GM21515 (cell line): ENCODE measurements around the gene TMEM200B.
"Not testable (repeated sequence)": the region's sequence is repeated elsewhere in the genome, so short reads cannot be mapped to it uniquely, and the experiment has no call there.

Source experiments
- ATAC-seq: cut with Tn5 transposase; IDR thresholded peaks from one replicate; pipeline ENCODE4 v1.9.1; 2021; ENCODE audit not compliant: unreplicated experiment

The TMEM200B gene

DNA sequence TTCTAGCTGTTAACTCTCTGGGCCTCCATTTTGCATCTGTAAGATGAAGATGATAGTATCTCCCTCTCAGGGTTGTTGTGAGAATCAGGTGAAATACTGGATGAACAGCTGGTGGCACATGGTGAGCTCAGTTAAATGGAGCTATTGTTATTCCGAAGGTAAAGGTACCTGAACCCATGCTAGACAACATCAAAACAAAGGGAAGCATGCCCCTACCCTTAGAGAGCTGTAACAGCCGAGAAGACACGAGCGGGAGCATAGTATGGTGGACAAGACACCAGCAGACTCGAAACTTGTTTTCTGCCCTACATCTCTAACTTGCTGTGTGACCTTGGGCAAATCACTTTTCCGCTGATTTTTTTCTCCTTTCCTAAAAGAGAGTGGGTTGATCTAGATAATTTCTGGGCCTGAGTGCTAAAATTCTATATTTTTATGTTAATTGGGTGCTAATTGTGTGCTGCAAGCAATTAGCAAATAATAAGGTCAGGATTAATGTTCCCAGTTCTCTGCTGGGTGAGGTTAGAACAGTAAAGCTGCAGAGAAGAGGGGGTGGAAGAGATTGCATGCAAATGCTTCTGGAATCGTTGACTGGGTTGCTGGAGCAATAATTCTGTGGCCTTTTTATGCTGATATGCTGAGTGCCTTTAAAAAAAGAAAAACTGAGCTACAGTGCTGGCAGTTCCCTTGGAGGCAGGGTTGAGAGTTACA is 10.8 kb downstream of the TMEM200B start:
- ATAC-seq, result no peak

DNA sequence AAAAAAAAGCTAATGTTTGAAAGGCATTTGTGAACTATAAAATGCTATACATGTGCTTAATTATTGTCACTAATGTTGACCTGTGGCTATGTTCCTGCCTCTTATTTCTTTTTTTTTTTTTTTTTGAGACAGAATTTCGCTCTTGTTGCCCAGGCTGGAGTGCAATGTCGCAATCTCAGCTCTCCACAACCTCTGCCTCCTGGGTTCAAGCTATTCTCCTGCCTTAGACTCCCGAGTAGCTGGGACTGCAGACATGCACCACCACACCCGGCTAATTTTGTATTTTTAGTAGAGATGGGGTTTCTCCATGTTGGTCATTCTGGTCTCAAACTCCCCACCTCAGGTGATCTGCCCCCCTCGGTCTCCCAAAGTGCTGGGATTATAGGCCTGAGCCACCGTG is 15.7 kb downstream of the TMEM200B start:
- not testable (repeated sequence) for ATAC-seq

DNA sequence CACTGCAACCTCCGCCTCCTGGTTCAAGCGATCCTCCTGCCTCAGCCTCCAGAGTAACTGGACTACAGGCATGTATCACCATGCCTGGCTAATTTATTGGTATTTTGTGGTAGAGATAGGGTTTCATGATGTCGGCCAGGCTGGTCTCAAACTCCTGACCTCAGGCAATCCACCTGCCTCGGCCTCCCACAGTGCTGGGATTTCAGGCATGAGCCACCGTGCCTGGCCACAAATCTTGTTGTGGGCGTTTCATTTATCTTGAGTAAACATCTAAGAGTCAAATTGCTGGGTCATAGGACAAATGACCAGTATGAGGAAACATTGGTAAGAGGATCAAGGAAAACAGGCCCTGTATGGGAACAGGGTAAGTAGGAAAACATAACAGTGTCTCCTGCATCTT is 17.9 kb downstream of the TMEM200B start:
- no peak for ATAC-seq

DNA sequence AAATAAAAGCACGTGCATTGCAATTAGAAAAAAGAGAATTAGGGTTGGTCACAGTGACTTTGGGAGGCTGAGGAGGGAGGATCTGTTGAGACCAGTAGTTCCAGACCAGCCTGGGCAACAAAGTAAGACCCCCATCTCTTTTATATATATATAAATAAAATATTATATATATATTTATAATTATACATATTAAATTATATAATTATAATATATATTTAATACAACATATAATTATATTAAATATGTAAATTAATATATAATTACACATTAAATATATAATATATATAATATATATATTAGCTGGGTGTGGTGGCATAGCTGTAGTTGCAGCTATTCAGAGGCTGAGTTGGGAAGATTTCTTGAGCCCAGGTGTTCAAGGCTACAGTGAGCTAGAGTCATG is 23.2 kb downstream of the TMEM200B start:
- ATAC-seq, result no peak

DNA sequence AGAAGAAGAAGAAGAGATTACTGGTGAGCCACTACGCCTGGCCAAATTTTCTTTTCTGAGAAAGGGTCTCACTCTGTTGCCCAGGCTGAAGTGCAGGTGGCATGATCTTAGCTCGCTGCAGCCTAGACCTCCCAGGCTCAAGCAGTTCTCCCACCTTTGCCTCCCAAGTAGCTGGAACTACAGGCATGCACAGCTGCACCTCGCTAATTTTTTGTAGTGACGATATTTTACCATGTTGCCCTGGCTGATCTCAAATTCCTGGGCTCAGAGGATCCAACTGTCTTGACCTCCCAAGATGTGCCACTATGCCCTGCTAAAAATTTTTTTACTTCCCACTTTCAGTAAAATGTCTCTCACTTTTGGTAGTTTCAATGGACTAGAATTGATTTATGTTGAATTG is 24.4 kb downstream of the TMEM200B start:
- ATAC-seq, result no peak

DNA sequence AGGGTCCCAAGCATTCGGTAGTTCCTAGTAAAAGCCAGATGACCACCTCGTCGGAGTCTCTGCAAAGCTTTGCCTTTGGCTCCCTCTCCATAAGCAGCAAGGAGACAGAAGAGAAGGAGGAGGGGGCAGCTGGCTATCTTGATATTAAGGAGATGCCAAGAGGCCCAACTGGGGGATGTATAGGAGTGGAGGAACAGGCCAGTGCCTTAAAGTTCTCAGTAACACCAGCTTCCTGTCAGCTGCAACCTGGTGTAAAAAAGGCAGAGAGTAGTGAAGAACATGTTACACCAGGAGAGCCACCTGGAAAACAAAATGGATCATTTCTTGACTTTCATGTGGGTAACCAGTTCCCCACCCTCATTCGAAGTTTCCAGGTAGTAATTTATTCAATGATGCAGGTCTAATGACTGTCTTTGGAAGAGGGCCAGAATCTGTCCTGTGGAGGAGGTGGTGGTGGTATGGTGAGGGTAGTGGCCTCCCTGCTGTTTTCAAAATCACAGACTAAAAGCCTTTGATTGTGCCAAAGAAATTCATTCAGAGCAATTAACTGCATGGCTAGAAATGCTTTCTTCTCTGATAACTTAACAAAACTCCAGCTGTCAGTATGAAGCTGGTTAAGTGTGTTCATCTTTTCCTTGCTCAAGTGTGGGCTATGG is 27.3 kb downstream of the TMEM200B start:
- no peak for ATAC-seq

DNA sequence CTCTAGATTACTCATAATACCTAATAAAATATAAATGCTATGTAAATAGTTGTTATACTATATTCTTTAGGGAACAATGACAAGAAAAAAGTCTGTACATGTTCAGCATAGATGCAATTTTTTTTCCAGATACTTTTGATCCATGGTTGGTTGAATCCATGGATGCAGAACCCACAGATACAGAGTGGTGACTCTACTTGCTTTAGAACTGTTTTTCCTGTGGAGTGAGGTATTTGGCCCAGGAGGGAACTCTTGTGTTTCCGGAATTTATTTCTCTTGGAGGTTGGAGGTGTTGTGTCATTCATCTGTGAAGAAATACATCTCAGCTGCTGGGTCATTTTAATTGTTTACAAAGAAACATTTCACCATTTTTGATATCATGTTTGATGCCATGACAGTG is 28.7 kb downstream of the TMEM200B start:
- no peak for ATAC-seq

DNA sequence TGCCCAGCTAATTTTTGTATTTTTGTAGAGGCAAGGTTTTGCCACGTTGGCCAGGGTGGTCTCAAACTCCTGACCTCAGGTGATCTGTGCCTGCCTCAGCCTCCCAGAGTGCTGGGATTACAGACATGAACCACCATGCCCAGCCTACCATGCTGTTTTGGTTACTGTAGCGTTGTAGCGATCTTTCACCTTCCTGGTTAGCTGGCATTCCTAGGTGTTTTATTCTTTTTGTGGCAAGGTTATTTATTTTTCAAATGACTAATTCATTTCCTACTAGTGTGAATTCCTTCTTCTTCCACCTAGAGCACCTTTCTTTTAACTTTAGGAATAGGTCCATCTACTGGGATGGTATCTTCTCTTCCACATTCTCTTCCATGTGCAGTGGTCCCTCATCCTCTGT is 29.3 kb downstream of the TMEM200B start:
- no peak for ATAC-seq

DNA sequence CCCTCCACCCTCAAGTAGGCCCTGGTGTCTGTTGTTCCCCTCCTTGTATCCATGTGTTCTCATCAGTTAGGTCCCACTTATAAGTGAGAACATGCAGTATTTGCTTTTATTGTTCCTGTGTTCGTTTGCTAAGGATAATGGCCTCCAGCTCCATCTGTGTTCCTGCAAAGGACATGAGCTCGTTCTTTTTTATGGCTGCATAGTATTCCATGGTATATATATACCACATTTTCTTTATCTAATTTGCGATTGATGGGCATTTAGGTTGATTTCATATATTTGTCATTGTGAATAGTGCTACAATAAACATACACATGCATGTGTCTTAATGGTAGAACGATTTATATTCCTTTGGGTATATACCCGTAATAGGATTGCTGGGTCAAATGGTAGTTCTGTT is 31.0 kb downstream of the TMEM200B start:
- not testable (repeated sequence) for ATAC-seq

DNA sequence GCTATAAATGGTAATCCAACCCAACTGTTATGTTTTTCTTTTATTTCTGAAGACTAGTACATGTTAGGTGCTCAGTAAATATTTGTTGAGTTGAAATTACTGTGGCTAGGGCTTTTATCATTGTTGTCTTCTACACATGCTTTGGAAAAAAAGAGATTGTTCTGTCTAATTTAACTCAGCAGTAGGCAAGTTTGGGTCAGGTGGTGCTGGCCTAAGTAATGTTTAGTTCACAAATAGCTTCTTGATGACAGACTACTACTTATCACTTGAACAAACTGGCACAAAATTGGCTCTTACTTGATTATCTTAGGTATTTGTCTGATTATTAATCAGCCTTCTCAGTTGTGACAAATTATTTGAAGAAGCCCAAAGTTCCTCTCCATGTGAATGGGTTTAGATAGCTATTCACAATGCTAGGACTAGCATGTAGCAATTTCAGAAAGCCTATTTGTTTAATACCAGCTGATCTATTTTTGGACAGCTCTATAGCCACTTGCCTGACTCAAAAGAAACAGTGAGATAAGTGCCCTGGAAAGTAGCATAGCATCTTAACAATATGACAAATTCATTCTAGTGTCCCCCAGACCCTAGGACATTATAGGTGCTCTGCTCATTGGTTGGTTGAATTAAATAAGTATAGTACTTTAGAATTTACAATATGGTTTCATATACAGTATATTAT is 32.6 kb downstream of the TMEM200B start:
- ATAC-seq, result no peak

DNA sequence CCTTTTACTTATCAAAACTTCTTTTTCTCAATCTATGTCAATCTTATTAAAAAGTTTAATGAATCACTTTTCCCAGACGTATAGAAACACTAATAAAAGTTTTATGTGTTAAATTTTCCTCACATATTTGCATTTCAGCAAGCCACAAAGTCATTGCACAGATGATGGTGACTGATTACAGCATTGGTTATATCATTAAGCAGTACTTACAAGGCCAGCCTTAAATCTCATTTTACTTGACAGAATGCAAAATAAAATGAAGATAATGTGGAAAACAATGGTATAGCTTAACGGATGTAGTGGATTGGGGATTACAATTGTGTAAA is 39.5 kb downstream of the TMEM200B start:
- ATAC-seq, result no peak

DNA sequence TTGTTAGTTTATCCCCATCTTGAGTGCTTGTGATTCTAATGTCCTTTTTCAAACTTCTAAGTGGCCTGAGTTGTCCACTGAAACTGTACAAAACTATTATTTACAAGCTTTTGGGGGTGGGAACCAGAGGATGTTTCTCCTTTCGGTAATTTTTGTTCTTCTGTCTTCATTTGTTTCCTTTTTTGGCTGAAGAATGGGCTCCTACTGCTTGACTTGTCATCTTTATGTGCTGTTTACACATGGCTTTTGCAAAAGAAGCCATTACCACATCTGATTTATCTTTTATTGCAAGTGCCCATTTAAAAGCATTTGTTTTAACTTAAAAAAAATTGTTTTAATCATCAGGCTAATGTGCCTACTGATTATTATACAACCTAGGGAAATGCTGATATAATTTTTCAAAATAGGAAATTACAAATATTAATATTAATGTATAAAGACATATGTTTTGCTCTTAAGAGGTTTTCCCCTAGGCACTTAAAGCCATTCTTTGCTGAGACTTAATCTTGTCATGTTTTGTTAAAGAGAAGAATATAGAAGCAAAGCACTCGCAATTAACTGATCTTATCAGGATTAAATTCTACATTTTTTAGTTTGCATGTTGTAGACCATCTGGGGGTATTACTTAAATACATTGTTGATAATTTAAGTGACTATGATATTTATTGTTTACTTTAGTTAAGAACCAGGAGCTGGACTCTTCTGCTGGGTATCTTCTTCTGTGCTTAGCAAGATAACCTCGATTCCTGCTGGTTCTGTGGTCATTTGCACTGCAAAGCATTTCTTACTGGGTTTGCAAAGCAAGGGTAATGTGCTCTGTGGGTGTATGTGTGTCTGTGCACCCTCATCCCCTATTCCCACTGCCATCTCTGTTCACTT is 40.1 kb downstream of the TMEM200B start:
- no peak for ATAC-seq

DNA sequence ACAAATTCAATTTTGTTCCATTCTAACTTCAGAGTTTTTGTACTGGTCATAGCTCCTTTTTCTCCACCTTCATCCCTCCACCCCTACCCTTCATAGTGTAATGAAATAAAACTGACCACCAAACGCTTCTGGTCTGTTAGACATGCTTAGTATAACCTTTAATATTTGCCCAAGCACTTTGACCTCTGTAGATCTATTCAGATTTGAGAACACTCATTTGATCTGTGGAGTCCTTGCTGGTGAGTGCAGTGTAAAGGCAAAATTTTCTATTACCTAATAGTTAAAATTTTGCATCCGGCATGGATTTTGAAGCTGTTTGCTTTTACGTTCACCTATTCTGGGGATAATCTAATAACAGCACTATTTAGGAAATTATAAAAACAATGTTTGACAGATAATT is 41.2 kb downstream of the TMEM200B start:
- ATAC-seq, result no peak

DNA sequence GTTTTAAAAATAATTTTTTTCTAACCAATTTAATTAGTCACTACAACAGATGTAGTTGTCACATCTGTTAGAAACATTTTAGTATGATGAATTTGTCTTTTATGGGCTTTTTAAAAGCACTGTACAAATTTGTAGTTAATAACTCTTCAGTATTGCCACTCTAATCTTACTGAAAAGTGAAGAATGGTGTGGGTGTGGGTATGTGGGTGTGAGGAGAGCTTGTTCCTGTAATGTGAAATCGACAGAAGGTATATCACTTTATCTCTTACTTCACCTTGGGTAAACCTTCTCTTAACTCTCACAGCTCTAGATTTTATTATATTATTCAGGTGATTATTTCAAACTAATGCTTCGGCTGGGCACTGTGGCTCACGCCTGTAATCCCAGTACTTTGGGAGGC is 42.5 kb downstream of the TMEM200B start:
- no peak for ATAC-seq

DNA sequence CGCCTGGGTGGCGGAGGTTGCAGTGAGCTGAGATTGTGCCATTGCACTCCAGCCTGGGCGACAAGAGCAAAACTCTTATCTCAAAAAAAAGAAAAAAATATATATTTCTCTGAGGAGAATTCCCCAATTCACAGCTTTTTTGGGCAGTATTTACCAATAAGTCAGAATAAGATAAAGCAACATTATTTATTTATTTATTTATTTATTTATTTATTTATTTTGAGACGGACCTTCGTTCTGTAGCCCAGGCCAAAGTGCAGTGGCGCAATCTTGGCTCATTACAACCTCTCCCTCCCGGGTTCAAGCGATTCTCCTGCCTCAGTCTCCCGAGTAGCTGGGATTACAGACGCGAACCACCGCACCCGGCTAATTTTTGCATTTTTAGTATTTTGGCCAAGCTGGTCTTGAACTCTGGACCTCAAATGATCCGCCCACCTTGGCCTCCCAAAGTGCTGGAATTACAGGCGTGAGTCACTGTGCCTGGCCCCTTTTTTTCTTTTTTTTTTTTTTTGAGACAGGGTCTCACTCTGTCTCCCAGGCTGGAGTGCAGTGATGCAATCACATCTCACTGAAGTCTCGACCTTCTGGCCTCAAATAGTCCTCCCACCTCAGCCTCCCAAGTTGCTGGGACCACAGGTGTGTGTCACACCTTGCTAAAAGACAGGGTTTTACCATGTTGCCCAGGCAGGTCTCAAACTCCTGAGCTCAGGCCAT is 43.6 kb downstream of the TMEM200B start:
- ATAC-seq, result not testable (repeated sequence)

DNA sequence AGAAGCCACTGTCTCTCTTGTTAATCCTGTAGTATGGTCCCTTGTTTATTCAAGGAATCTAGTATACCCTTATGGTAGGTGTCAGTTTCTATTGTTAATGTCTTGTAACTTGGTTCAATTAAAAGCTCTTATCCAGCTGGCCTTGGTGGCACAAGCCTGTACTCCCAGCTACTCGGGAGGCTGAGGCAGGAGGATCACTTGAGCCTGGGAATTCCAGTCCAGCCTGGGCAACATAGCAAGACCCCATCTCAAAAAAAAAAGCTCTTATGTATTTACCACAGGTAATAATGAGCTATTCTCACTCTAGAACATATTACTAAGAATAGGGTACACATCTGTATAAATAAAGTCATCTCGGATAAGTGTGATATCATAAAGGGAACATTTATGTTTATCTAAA is 46.5 kb downstream of the TMEM200B start:
- ATAC-seq, result no peak
